LoVo (cell line): ENCODE data around the gene ESPNL.
"Not testable (repeated sequence)": the region's sequence is repeated elsewhere in the genome, so short reads cannot be mapped to it uniquely, and the experiment has no call there.

Experiments used
- DNase-seq: peaks from one replicate; pipeline ENCODE4 v3.0.0-alpha.2; 2016; ENCODE audit warnings: low spot score

Gene ESPNL, protein sequence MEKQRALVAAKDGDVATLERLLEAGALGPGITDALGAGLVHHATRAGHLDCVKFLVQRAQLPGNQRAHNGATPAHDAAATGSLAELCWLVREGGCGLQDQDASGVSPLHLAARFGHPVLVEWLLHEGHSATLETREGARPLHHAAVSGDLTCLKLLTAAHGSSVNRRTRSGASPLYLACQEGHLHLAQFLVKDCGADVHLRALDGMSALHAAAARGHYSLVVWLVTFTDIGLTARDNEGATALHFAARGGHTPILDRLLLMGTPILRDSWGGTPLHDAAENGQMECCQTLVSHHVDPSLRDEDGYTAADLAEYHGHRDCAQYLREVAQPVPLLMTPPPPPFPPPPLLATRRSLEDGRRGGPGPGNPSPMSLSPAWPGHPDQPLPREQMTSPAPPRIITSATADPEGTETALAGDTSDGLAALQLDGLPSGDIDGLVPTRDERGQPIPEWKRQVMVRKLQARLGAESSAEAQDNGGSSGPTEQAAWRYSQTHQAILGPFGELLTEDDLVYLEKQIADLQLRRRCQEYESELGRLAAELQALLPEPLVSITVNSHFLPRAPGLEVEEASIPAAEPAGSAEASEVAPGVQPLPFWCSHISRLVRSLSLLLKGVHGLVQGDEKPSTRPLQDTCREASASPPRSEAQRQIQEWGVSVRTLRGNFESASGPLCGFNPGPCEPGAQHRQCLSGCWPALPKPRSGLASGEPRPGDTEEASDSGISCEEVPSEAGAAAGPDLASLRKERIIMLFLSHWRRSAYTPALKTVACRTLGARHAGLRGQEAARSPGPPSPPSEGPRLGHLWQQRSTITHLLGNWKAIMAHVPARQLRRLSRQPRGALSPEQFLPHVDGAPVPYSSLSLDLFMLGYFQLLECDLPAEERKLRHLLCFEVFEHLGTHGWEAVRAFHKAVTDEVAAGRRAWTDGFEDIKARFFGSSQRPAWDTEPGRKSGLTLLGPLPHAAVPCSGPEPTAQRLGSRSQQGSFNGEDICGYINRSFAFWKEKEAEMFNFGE

DNA sequence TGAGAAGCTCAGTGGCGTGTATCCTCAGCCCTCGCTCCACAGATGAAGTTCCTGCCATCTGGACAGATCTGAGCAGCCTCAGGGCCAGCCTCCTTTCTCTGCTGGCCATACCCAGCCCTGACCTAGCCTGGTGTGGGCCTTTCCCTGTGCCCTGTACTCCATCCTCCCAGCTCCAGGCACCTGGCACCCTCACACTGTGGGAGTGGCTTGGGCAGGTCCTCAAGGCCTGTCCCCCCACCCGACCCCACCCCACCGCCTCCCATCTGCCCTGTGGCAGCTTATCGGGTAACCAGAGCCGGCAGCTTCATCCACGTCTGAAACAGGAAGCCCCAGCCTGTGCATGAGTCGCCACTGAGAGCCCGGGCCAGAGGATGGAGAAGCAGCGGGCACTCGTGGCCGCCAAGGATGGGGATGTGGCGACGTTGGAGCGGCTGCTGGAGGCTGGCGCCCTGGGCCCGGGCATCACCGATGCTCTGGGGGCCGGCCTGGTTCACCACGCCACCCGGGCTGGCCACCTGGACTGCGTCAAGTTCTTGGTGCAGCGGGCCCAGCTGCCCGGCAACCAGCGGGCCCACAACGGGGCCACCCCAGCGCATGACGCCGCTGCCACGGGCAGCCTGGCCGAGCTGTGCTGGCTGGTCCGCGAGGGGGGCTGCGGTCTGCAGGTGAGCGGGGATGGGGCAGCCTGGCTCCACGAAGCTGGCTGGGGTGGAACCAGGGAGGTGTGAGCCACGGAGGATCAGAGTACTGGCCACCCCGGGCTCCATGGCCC is at the start of gene ESPNL:
Gene ESPNL, plus strand, starts transcription at position 292 of the 772 bp plus-strand sequence. Its CDS starts 80 bp downstream, at position 372.
- DNase-seq, result no peak

- DNase-seq, result no peak
Measured at GRCh38 chr2:238053191-238053776, 46.9 kb upstream of the ESPNL start.

DNA sequence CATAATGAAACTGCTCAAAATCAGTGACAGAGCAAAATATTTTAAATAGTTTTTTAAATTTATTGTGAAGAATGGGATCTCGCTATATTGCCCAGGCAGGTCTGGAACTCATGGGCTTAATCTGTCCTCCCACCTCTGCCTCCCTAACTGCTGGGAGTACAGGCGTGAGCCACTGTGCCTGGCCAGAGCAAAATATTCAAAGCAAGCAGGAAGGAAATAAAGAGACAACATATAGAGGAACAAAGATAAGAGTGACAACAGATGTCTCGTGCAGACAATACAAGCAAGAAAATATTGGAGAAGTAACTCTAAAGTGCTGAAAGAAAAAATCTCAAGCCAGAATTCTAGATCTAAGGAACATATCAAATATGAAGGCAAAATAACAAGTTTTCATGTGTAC is 44.3 kb upstream of the ESPNL start:
- DNase-seq, result no peak

GRCh38 chr2:238057696-238058575 is 42.2 kb upstream of the ESPNL start:
- DNase-seq, result not testable (repeated sequence)

DNA sequence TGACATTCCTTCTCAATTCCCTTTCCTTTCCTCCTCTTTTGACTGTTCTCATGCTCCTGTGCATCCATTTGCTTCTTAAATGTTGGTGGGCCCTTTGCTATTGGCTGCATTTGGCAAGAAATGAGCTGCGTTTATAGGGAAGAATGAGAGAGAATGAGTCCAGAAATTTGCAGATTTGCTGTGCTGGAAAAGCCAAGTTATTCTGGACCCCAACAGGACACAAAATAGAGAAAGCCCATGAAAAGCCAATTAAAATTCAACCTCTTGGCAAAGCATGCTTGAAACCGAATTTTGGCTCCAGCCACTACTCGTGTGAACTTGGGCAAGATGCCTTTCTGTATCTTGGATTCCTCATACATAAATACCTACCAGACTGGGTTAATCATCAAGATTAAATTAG is 40.6 kb upstream of the ESPNL start:
- DNase-seq, result no peak

GRCh38 chr2:238060096-238060541 is 40.0 kb upstream of the ESPNL start:
- peak; percentile 8 for DNase-seq

DNA sequence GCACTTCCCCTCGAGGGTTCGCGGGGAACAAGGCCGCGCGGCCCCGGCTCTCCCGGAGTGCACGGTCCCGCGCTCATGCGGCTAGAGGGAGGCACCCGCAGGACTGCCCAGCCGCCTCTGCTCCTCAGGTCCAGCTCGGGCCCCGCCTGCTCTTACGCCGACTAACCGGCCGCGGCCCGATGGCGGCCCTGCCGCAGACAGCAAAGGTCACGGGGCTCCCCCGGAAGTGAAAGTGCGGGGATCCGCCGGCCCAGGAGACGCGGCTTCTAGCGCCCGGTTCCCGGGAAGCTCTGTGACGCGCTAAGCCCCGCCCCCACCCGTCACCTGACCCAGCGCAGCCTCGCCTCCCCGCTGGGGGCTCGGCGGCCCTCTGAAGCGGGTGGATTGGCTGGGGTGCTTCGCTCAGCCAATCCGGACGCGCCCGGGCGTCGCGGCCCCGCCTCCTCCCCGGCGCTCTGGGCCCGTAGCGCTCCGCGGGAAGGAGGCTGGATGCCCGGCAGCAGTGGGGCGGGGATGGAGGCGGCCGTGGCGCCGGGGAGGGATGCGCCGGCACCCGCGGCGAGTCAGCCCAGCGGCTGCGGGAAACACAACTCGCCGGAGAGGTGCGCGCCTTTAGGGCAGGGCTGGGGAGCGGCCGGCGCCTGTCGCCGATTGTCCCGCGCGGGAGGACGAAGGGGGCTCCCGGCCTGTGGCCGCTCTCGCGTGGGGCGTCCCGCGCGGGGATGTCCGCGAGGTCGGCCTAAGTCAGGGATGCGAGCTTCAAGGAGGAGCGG is 39.4 kb upstream of the ESPNL start, which contains the start of gene SCLY:
Gene SCLY, plus strand, starts transcription at position 460 of the 773 bp plus-strand sequence. Its CDS starts 54 bp downstream, at position 514.
- DNase-seq, result peak; percentile 95

GRCh38 chr2:238061315-238062202 is 38.6 kb upstream of the ESPNL start:
- peak; percentile 28 for DNase-seq

GRCh38 chr2:238063414-238064189 is 36.5 kb upstream of the ESPNL start:
- DNase-seq, result no peak

DNA sequence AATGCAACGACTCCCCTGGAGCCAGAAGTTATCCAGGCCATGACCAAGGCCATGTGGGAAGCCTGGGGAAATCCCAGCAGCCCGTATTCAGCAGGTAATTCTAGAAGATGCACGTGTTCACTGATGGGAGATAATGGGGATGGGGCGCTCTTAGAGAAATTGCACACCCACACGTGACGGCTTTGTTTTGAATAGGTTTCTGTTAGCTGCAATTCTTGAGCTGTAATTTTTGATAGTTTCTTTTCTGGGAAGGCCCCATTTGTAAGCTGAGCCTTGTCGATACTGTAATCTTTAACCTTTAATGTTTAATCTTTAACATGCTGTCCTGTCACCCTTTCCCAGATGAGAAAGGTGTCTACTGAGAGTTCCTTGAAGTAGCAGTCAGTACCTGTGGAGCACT is 35.8 kb upstream of the ESPNL start:
- DNase-seq, result no peak

DNA sequence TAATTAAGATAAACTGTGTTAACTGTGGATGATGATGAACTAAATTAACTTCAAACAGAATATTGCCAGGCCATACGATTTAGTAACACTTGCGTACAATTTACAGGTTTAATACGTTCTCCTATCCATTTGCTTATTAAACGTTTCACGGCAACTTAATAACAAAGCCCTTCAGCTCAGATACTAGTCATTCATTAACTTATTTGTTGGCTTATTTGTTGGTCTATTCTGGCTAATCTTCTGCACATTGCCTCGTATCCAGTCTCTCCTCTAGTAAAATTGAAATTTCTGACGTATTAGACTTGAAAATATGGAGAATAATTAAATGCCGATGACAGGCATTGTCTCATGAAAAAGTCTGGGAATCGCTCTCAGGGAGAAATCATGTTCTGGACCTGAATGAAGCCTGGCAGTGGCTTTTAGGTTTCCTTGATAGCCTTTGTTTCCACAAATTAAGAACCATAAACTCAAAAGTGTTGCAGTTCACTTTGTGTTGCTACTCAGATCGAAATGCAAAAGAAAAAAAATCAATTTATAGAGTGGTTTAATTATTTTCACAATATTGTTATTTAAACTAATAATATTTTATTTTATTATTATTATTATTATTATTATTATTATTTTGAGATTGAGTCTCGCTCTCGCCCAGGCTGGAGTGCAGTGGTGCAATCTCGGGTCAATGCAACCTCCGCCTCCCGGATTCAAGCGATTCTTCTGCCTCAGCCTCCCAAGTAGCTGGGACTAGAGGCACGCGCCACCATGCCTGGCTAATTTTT is 34.9 kb upstream of the ESPNL start:
- no peak for DNase-seq

DNA sequence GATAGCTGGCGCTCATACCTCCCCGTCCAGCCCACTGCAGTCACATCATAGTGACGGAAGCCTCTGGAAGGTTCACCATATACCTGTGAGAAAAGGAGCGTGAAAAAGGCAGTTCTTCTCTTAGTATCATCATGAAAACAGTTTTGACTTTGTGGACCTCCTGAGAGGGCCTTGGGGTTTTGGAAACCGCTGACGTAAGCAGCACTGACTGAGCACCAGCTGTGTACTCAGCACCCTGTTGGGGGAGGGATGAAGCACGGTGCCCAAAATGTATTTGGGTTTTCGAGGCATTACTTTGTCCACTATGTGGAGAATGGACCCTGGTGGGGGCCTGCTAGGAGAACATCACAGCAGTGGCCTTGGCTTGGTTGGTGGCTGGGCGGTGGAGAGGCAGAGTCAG is 33.9 kb upstream of the ESPNL start:
- no peak for DNase-seq

DNA sequence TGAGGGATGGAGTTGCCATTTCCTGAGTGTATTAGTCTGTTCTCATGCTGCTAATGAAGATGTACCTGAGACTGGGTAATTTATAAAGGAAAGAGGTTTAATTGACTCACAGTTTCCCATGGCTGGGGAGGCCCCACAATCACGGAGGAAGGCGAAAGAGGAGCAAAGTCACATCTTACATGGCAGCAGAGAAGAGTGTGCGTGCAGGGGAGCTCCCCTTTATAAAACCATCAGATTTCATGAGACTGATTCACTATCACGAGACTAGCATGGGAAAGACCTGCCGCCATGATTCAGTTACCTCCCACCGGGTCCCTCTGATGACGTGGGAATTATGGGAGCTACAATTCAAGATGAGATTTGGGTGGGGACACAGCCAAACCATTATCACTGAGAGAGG is 33.4 kb upstream of the ESPNL start:
- not testable (repeated sequence) for DNase-seq

DNA sequence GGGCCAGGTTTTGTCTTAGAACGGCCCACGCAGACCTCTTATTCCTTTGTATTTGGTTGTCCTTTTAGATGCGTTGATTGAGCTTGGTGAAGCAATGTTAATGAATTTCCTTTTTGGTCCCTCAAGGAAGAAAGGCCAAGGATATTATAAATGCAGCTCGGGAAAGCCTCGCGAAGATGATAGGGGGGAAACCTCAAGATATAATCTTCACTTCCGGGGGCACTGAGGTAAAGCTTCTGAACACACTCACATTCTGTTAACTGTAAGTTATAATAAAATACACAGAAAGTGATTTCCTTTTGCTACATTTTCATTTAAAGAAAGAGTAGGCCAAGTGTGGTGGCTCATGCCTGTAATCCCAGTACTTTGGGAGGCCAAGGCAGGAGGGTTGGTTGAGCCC is 32.2 kb upstream of the ESPNL start:
- no peak for DNase-seq

DNA sequence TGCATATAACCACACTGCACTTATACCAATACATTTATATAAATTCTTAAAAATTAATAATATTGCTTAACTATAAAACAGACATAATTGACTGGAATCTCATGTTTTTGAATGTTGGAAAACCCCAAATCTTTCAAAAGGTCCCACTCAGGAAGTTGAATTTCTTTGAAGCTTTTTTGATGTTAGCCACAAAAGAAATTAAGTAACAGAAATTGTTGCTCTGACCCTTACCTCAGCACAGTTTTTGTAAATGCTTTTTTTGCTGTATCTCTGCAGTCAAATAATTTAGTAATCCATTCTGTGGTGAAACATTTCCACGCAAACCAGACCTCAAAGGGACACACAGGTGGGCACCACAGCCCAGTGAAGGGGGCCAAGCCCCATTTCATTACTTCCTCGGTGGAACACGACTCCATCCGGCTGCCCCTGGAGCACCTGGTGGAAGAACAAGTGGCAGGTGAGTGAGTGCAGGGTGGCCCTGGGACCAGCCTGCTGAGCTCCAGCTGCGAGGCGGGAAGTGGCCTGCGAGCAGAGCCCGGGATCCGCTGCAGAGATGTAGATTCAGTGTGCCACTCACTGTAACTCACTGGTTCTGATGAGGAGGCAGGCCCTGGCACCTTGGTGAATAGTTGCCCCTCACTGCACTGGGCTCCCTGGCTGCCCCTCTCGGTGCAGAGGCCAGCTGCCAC is 31.0 kb upstream of the ESPNL start:
- DNase-seq, result no peak

DNA sequence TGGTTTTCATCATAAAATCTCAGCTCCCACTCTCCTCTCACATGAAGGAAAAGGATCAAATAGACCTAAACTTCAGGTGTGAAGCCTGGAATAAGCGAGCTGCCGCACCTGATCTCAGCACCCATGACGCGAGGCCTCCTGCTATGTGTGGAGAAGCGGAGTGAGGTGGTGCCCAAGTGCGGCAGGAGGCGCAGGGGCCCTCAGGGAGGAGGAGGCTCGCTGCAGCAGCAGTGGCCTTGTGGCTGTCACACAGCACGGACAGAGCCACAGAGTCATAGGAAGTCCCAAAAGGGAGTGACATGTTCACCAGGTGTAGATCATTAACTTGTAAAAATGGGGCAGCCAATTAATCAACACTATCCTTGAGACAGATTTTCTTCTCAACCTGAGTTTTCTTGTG is 30.3 kb upstream of the ESPNL start:
- no peak for DNase-seq
